ENCODE measurements around the gene CCSER1. TPM values are rescaled to one million over a fixed set of nuclear protein-coding genes. Genes with fewer than 3 reads are reported as not detected.

CCSER1 gene
- total and polyA plus RNA-seq, 10 donors, result 1.3 to 30.4 (median 20.4) TPM

DNA sequence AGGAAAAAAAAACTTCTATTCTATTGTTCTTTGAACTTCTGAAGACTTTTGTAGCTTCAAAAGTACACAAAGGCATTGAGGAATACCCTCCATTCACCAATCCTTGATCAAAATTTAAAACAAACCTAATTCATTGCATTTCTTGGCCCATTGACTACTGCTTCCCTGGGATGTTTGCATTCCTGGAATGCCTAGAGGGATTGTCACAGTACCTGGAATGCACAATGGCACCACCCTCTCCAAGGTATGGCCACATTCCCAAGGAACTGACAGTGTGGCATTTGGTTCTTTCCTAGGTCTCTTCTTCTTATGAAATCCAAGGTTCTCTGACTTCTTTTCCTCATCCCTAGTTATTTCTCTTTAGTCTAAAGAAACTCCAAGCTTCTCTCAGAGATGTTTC is 600.7 kb downstream of the CCSER1 start:
- intact Hi-C loops (cut with DNase I; ENCODE audit: low total_unique reads), result no loop called here
- TF ChIP-seq POLR2A (IDR thresholded peaks at IDR 0.05), result no peak
- no peak for TF ChIP-seq POLR2AphosphoS5 (IDR thresholded peaks at IDR 0.05)
- no peak for TF ChIP-seq CTCF (IDR thresholded peaks at IDR 0.05 in 8 of 11, conservative IDR thresholded peaks at IDR 0.05 in 3 of 11)
- no peak for DNase-seq
- Histone ChIP-seq H3K36me3 (no peaks in the 10 kb centered on the region), H3K4me3 (no peak overlapping the region), H3K9me3 (no peaks in the 10 kb centered on the region), H3K4me1 (no peaks in the 10 kb centered on the region), H3K27me3 (replicated peaks in 1 of 7) (no peaks in the 10 kb centered on the region), H3K27ac (no peak overlapping the region)

DNA sequence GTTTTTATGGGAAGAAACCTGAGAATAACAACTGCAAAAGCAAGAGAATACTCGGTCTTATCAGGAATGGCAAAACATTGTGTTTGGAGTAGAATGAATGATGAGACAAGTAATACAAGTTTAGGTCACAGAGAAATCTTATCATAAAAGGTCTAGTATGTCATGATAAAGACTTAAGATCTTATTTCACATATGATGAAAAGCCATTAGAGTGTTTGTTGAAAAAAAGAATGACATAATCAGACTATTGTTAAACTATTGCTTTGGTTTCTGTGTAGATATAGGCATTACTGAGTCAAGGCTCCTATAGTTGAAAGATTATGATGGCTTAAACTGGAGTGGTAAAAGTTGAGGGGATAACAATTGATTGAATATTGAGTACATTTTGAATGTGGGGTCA is 603.6 kb downstream of the CCSER1 start:
- H3K9me3 ChIP-seq, result no peaks in the 10 kb centered on the region
- no peak overlapping the region for H3K27ac ChIP-seq
- H3K4me1 ChIP-seq, result no peaks in the 10 kb centered on the region
- 63 to 80% (median 78%) methylated on average over 1 of the region's 1 CpG for WGBS, 5 donors
- intact Hi-C loops (cut with DNase I; ENCODE audit: low total_unique reads), result no loop called here
- H3K36me3 ChIP-seq, result no peaks in the 10 kb centered on the region
- TF ChIP-seq POLR2AphosphoS5 (IDR thresholded peaks at IDR 0.05) (no peak), CTCF (IDR thresholded peaks at IDR 0.05 in 8 of 11, conservative IDR thresholded peaks at IDR 0.05 in 3 of 11) (no peak), POLR2A (IDR thresholded peaks at IDR 0.05) (no peak)
- H3K27me3 ChIP-seq (replicated peaks in 1 of 7), result no peaks in the 10 kb centered on the region
- no peak for DNase-seq
- no peak overlapping the region for H3K4me3 ChIP-seq

- no peaks in the 10 kb centered on the region for H3K4me1 ChIP-seq
- no peaks in the 10 kb centered on the region for H3K9me3 ChIP-seq
- H3K27ac ChIP-seq, result no peak overlapping the region
- no peak for DNase-seq
- H3K4me3 ChIP-seq, result no peak overlapping the region
- no peak for TF ChIP-seq CTCF (IDR thresholded peaks at IDR 0.05 in 8 of 11, conservative IDR thresholded peaks at IDR 0.05 in 3 of 11)
- WGBS, 5 donors, result 76 to 83% (median 80%) methylated on average over 1 of the region's 1 CpG
- no peaks in the 10 kb centered on the region for H3K36me3 ChIP-seq
- intact Hi-C loops (cut with DNase I; ENCODE audit: low total_unique reads), result no loop called here
- no peaks in the 10 kb centered on the region for H3K27me3 ChIP-seq (replicated peaks in 1 of 7)
Observed at GRCh38 chr4:90733211-90733610, 606.0 kb downstream of the CCSER1 start.

GRCh38 chr4:90745176-90745575 is 618.0 kb downstream of the CCSER1 start:
- Histone ChIP-seq H3K36me3 (no peaks in the 10 kb centered on the region), H3K9me3 (peaks cover 0 to 2% (median under 1%) of the 10 kb centered on the region in 8 donors), H3K27me3 (replicated peaks in 1 of 7) (no peaks in the 10 kb centered on the region), H3K4me1 (no peaks in the 10 kb centered on the region), H3K4me3 (no peak overlapping the region), H3K27ac (no peak overlapping the region)
- 93 to 98% (median 95%) methylated on average over 4 of the region's 4 CpGs for WGBS, 5 donors
- no peak for DNase-seq
- TF ChIP-seq CTCF (IDR thresholded peaks at IDR 0.05 in 8 of 11, conservative IDR thresholded peaks at IDR 0.05 in 3 of 11) (no peak), POLR2AphosphoS5 (IDR thresholded peaks at IDR 0.05) (no peak), POLR2A (IDR thresholded peaks at IDR 0.05) (no peak)
- intact Hi-C loops (cut with DNase I; ENCODE audit: low total_unique reads), result no loop called here
